Measurements from ENCODE around the gene PLEKHG3. TPM values are rescaled to one million over a fixed set of nuclear protein-coding genes. Genes with fewer than 3 reads are reported as not detected.

The PLEKHG3 gene
- total and polyA plus RNA-seq, 4 donors = 8.4 to 21.3 (median 14.6) TPM

- H3K4me3 ChIP-seq (ENCODE audit: low read depth in 1 of 3, low read length in 3 of 3) = no peak overlapping the region
- TF ChIP-seq ZBTB33 (IDR thresholded peaks at IDR 0.05) = no peak
- no peak for TF ChIP-seq HNF4A (conservative IDR thresholded peaks at IDR 0.05)
- no peak for TF ChIP-seq FOXA1 (IDR thresholded peaks at IDR 0.05)
- TF ChIP-seq SP1 (IDR thresholded peaks at IDR 0.05) = no peak
- no peak for TF ChIP-seq ATF3 (IDR thresholded peaks at IDR 0.05)
- TF ChIP-seq CTCF (IDR thresholded peaks at IDR 0.05; ENCODE audit: low read depth, low read length, missing input control) = no peak
- TF ChIP-seq MAX (IDR thresholded peaks at IDR 0.05) = no peak
- no peak for TF ChIP-seq NR2F2 (IDR thresholded peaks at IDR 0.05)
- TF ChIP-seq YY1 (IDR thresholded peaks at IDR 0.05) = no peak
- no peak for TF ChIP-seq REST (IDR thresholded peaks at IDR 0.05)
- no peak for TF ChIP-seq RXRA (IDR thresholded peaks at IDR 0.05)
- no peak for TF ChIP-seq TAF1 (conservative IDR thresholded peaks at IDR 0.05)
- TF ChIP-seq GABPA (IDR thresholded peaks at IDR 0.05 in 1 of 2, conservative IDR thresholded peaks at IDR 0.05 in 1 of 2) = no peak
- no peak for TF ChIP-seq EGR1 (IDR thresholded peaks at IDR 0.05; ENCODE audit: low read depth in 2 of 2)
- TF ChIP-seq JUND (IDR thresholded peaks at IDR 0.05) = no peak
- H3K9ac ChIP-seq (ENCODE audit: low read depth in 1 of 2, low read length in 2 of 2) = no peak overlapping the region
- WGBS = 89% methylated on average over 4 of the region's 4 CpGs
- no peaks in the 10 kb centered on the region for H3K27me3 ChIP-seq (ENCODE audit: control insufficient read depth in 4 of 4, insufficient read depth in 4 of 4, low read length in 3 of 4)
- DNase-seq (ENCODE audit: low spot score) = no peak
- H3K9me3 ChIP-seq (ENCODE audit: control insufficient read depth in 4 of 4, low read length in 3 of 4) = no peaks in the 10 kb centered on the region
- H3K36me3 ChIP-seq (ENCODE audit: control insufficient read depth in 4 of 4, insufficient read depth in 3 of 4, low read depth in 1 of 4, low read length in 3 of 4) = no peaks in the 10 kb centered on the region
- no peak overlapping the region for H3K27ac ChIP-seq (ENCODE audit: low read depth in 1 of 2, low read length in 2 of 2)
- H3K4me1 ChIP-seq (ENCODE audit: control insufficient read depth in 4 of 4, insufficient read depth in 4 of 4, low read length in 3 of 4) = peaks cover 4 to 24% (median 16%) of the 10 kb centered on the region in 4 donors
Observed at GRCh38 chr14:64700894-64701293, 3.3 kb upstream of the PLEKHG3 start.

GRCh38 chr14:64701660-64702059 is 2.6 kb upstream of the PLEKHG3 start:
- WGBS = 94% methylated on average over 1 of the region's 1 CpG
- DNase-seq (ENCODE audit: low spot score) = no peak
- Histone ChIP-seq H3K4me1 (ENCODE audit: control insufficient read depth in 4 of 4, insufficient read depth in 4 of 4, low read length in 3 of 4) (peaks cover 9 to 32% (median 23%) of the 10 kb centered on the region in 4 donors), H3K9ac (ENCODE audit: low read depth in 1 of 2, low read length in 2 of 2) (no peak overlapping the region), H3K36me3 (ENCODE audit: control insufficient read depth in 4 of 4, insufficient read depth in 3 of 4, low read depth in 1 of 4, low read length in 3 of 4) (no peaks in the 10 kb centered on the region), H3K9me3 (ENCODE audit: control insufficient read depth in 4 of 4, low read length in 3 of 4) (no peaks in the 10 kb centered on the region), H3K27ac (ENCODE audit: low read depth in 1 of 2, low read length in 2 of 2) (no peak overlapping the region), H3K4me3 (ENCODE audit: low read depth in 1 of 3, low read length in 3 of 3) (no peak overlapping the region), H3K27me3 (ENCODE audit: control insufficient read depth in 4 of 4, insufficient read depth in 4 of 4, low read length in 3 of 4) (no peaks in the 10 kb centered on the region)
- TF ChIP-seq REST (IDR thresholded peaks at IDR 0.05) = no peak

Measured in liver (tissue), 9 donors.